Measurements from ENCODE around the gene OR2F1. TPM values are rescaled to one million over a fixed set of nuclear protein-coding genes. Genes with fewer than 3 reads are reported as not detected.

Gene OR2F1
- total RNA-seq, 1 donor from 2014 or later: not detected

DNA sequence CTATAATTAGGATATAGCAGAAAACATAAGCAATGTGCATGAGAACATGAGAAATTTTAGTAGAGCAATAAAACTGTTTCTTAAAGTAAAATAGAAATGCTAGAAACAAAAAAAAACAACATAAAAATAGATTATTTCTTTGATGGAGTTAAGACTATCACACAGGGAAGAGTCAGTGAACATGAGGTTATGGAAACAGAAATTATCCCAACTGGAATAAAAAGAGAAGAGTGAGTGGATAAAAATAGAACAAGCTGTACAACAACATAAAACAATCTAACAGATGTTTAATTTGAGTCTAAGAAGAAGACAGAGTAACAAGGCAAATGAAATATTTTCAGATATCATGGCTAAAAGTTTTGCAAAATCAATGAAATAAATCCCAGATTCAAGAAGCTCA is 38.0 kb downstream of the OR2F1 start:
- Mint-ChIP-seq H3K27ac (ENCODE audit: unreplicated experiment) (no peak overlapping the region), H3K9me3 (ENCODE audit: low read depth) (peaks cover 7% of the 10 kb centered on the region), H3K27me3 (ENCODE audit: low read depth) (no peaks in the 10 kb centered on the region), H3K36me3 (ENCODE audit: low read depth) (no peaks in the 10 kb centered on the region), H3K4me3 (ENCODE audit: unreplicated experiment) (no peak overlapping the region), H3K4me1 (ENCODE audit: low read depth) (peaks cover 35% of the 10 kb centered on the region)
- no peak for DNase-seq (ENCODE audit: low spot score)
- no peak for TF ChIP-seq CTCF (IDR thresholded peaks at IDR 0.05)

DNA sequence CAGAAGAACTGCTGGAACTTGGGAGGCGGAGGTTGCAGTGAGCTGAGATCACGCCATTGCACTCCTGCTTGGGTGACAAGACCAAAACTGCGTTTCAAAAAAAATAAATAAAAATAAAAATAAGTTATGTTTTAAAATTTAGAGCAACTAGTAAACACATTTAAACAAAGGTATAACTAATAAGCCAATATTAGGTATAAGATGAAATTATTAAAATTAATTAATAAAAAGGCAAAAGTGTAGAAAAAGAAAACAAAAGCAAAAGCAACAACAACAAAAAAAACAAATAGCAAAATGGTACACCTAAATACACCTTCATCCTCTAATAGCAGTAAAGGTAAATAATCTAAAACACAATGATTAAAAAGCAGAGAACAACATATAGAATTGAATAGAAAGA is 39.3 kb downstream of the OR2F1 start:
- Mint-ChIP-seq H3K27me3 (ENCODE audit: low read depth) (no peaks in the 10 kb centered on the region), H3K4me1 (ENCODE audit: low read depth) (peaks cover 22% of the 10 kb centered on the region), H3K27ac (ENCODE audit: unreplicated experiment) (no peak overlapping the region), H3K4me3 (ENCODE audit: unreplicated experiment) (no peak overlapping the region), H3K9me3 (ENCODE audit: low read depth) (peaks cover 7% of the 10 kb centered on the region), H3K36me3 (ENCODE audit: low read depth) (no peaks in the 10 kb centered on the region)
- TF ChIP-seq CTCF (IDR thresholded peaks at IDR 0.05): no peak
- no peak for DNase-seq (ENCODE audit: low spot score)

GRCh38 chr7:144000020-144000419 is 45.4 kb downstream of the OR2F1 start, which contains the start of gene OR6B1:
Gene OR6B1, plus strand, starts transcription at chr7:144000320. Its CDS starts 3,677 bp downstream, at chr7:144003997.
- no peaks in the 10 kb centered on the region for H3K36me3 Mint-ChIP-seq (ENCODE audit: low read depth)
- H3K4me1 Mint-ChIP-seq (ENCODE audit: low read depth): peaks cover 5% of the 10 kb centered on the region
- no peak within 1 kb of the TSS for H3K4me3 Mint-ChIP-seq (ENCODE audit: unreplicated experiment)
- no peaks in the 10 kb centered on the region for H3K9me3 Mint-ChIP-seq (ENCODE audit: low read depth)
- no peak for DNase-seq (ENCODE audit: low spot score)
- no peak for TF ChIP-seq CTCF (IDR thresholded peaks at IDR 0.05)
- H3K27me3 Mint-ChIP-seq (ENCODE audit: low read depth): peaks cover 5% of the 10 kb centered on the region
- H3K27ac Mint-ChIP-seq (ENCODE audit: unreplicated experiment): no peak within 1 kb of the TSS

DNA sequence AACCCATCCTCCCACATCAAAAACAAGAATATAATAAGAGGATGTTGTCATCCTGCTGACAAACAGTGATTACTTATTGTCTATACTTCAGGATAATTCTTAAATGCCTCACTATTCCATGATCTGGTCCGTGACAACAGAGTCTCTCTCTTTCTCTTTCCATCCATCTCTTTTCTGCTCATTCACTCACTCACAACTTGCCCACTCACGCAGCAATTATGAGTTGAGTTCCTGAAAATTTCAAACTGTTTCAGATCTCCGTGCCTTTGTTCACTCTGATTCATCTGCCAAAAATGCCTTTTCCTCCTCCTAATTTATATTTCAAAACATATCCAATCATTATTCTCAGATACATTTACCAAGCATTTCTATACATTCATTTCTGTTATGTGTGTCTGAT is 46.9 kb downstream of the OR2F1 start:
- Mint-ChIP-seq H3K36me3 (ENCODE audit: low read depth) (no peaks in the 10 kb centered on the region), H3K9me3 (ENCODE audit: low read depth) (no peaks in the 10 kb centered on the region), H3K4me1 (ENCODE audit: low read depth) (peaks cover 5% of the 10 kb centered on the region), H3K4me3 (ENCODE audit: unreplicated experiment) (no peak overlapping the region), H3K27me3 (ENCODE audit: low read depth) (peaks cover 8% of the 10 kb centered on the region), H3K27ac (ENCODE audit: unreplicated experiment) (no peak overlapping the region)
- no peak for TF ChIP-seq CTCF (IDR thresholded peaks at IDR 0.05)
- no peak for DNase-seq (ENCODE audit: low spot score)

GRCh38 chr7:144004703-144005102 is 50.1 kb downstream of the OR2F1 start:
- Mint-ChIP-seq H3K4me1 (ENCODE audit: low read depth) (peaks cover 5% of the 10 kb centered on the region), H3K27me3 (ENCODE audit: low read depth) (peaks cover 8% of the 10 kb centered on the region), H3K27ac (ENCODE audit: unreplicated experiment) (no peak overlapping the region), H3K36me3 (ENCODE audit: low read depth) (no peaks in the 10 kb centered on the region), H3K9me3 (ENCODE audit: low read depth) (peaks cover 14% of the 10 kb centered on the region), H3K4me3 (ENCODE audit: unreplicated experiment) (no peak overlapping the region)
- TF ChIP-seq CTCF (IDR thresholded peaks at IDR 0.05): no peak
- no peak for DNase-seq (ENCODE audit: low spot score)

Data from chondrocyte (in vitro differentiated cells).